Stimulated activated effector memory CD8-positive, alpha-beta T cell treated with anti-CD3 and anti-CD28 coated beads, Interleukin-12 subunit alpha, Interleukin-12 subunit beta, amount 100 ng/mL, for 72 hours (primary cell): ENCODE data around the gene PDE6B.
A peak's percentile ranks its signal among the peaks of the same experiment; 100 is the strongest.
"Not testable (repeated sequence)": the region's sequence is repeated elsewhere in the genome, so short reads cannot be mapped to it uniquely, and the experiment has no call there.

Source experiments
- ATAC-seq: fragments of 150-1000 bp; cut with Tn5 transposase; 2 replicates; pipeline ENCODE4 v1.10.0; 2021
- DNase-seq, 2 donors: peaks; one replicate each; pipeline ENCODE4 v3.0.0; 2021 to 2022; ENCODE audit warnings: low spot score in 2 of 2
- H3K27ac Mint-ChIP-seq: one replicate; pipeline ENCODE4 v1.8.0; 2022; ENCODE audit warnings: mild to moderate bottlenecking, mixed read lengths
- H3K36me3 Mint-ChIP-seq: one replicate; pipeline ENCODE4 v1.8.0; 2022; ENCODE audit warnings: mild to moderate bottlenecking, mixed read lengths
- H3K4me1 Mint-ChIP-seq: one replicate; pipeline ENCODE4 v1.8.0; 2022; ENCODE audit warnings: mixed read lengths
- H3K4me3 Mint-ChIP-seq: one replicate; pipeline ENCODE4 v1.8.0; 2022; ENCODE audit warnings: mild to moderate bottlenecking, mixed read lengths
- H3K9me3 Mint-ChIP-seq: one replicate; pipeline ENCODE4 v1.8.0; 2022; ENCODE audit warnings: mixed read lengths

PDE6B gene

GRCh38 chr4:683247-683897 lies 58.0 kb downstream of the PDE6B start:
- ATAC-seq = peak; percentile 1
- DNase-seq = no peak
- Mint-ChIP-seq H3K36me3 (peaks cover 5% of the 10 kb centered on the region), H3K9me3 (no peaks in the 10 kb centered on the region), H3K27ac (no peak overlapping the region), H3K4me3 (no peak overlapping the region), H3K4me1 (peaks cover 25% of the 10 kb centered on the region)

GRCh38 chr4:683982-684622 lies 58.7 kb downstream of the PDE6B start:
- Mint-ChIP-seq H3K4me3 (no peak overlapping the region), H3K27ac (no peak overlapping the region), H3K9me3 (no peaks in the 10 kb centered on the region), H3K4me1 (peaks cover 25% of the 10 kb centered on the region), H3K36me3 (peaks cover 5% of the 10 kb centered on the region)
- ATAC-seq = peak; percentile 12
- no peak for DNase-seq

GRCh38 chr4:684623-685327 lies 59.4 kb downstream of the PDE6B start:
- Mint-ChIP-seq H3K4me3 (no peak overlapping the region), H3K9me3 (no peaks in the 10 kb centered on the region), H3K36me3 (peaks cover 5% of the 10 kb centered on the region), H3K27ac (no peak overlapping the region), H3K4me1 (peaks cover 25% of the 10 kb centered on the region)
- DNase-seq (no peak), ATAC-seq (no peak)

GRCh38 chr4:685679-686412 lies 60.5 kb downstream of the PDE6B start:
- H3K4me3 Mint-ChIP-seq = no peak overlapping the region
- peaks cover 2% of the 10 kb centered on the region for H3K36me3 Mint-ChIP-seq
- no peaks in the 10 kb centered on the region for H3K9me3 Mint-ChIP-seq
- DNase-seq = no peak
- H3K27ac Mint-ChIP-seq = no peak overlapping the region
- peaks cover 14% of the 10 kb centered on the region for H3K4me1 Mint-ChIP-seq
- ATAC-seq = no peak

GRCh38 chr4:686413-687040 lies 61.2 kb downstream of the PDE6B start:
- H3K27ac Mint-ChIP-seq = no peak overlapping the region
- ATAC-seq = no peak
- no peak for DNase-seq
- no peaks in the 10 kb centered on the region for H3K9me3 Mint-ChIP-seq
- no peak overlapping the region for H3K4me3 Mint-ChIP-seq
- H3K4me1 Mint-ChIP-seq = peaks cover 12% of the 10 kb centered on the region
- H3K36me3 Mint-ChIP-seq = no peaks in the 10 kb centered on the region

- Mint-ChIP-seq H3K36me3 (no peaks in the 10 kb centered on the region), H3K4me3 (no peak overlapping the region), H3K27ac (no peak overlapping the region), H3K9me3 (no peaks in the 10 kb centered on the region), H3K4me1 (peaks cover 12% of the 10 kb centered on the region)
- ATAC-seq (no peak), DNase-seq (no peak)
Measured at GRCh38 chr4:687048-687970, 61.9 kb downstream of the PDE6B start.

GRCh38 chr4:687971-688853 lies 62.8 kb downstream of the PDE6B start:
- H3K36me3 Mint-ChIP-seq = no peaks in the 10 kb centered on the region
- no peak overlapping the region for H3K4me3 Mint-ChIP-seq
- H3K4me1 Mint-ChIP-seq = peaks cover 12% of the 10 kb centered on the region
- no peak overlapping the region for H3K27ac Mint-ChIP-seq
- ATAC-seq (no peak), DNase-seq (no peak)
- no peaks in the 10 kb centered on the region for H3K9me3 Mint-ChIP-seq

- DNase-seq = no peak
- H3K4me3 Mint-ChIP-seq = no peak within 1 kb of the TSS
- no peaks in the 10 kb centered on the region for H3K36me3 Mint-ChIP-seq
- no peak within 1 kb of the TSS for H3K27ac Mint-ChIP-seq
- H3K4me1 Mint-ChIP-seq = peaks cover 6% of the 10 kb centered on the region
- peak; percentile 20 for ATAC-seq
- no peaks in the 10 kb centered on the region for H3K9me3 Mint-ChIP-seq
Measured at GRCh38 chr4:688854-689681, 63.7 kb downstream of the PDE6B start, which contains the start of gene SLC49A3. TSS of gene SLC49A3 (minus strand) at chr4:689151. CDS start at chr4:689127, 24 bp downstream.

- Mint-ChIP-seq H3K36me3 (no peaks in the 10 kb centered on the region), H3K9me3 (no peaks in the 10 kb centered on the region), H3K4me1 (peaks cover 5% of the 10 kb centered on the region), H3K4me3 (no peak overlapping the region), H3K27ac (no peak overlapping the region)
- DNase-seq = no peak
- no peak for ATAC-seq
Measured at GRCh38 chr4:689723-690122, 64.3 kb downstream of the PDE6B start.

GRCh38 chr4:692771-693554 lies 67.6 kb downstream of the PDE6B start:
- Mint-ChIP-seq H3K27ac (no peak overlapping the region), H3K36me3 (no peaks in the 10 kb centered on the region), H3K4me3 (no peak overlapping the region), H3K9me3 (no peaks in the 10 kb centered on the region), H3K4me1 (no peaks in the 10 kb centered on the region)
- no peak for ATAC-seq
- DNase-seq = no peak

GRCh38 chr4:694341-694940 lies 69.1 kb downstream of the PDE6B start:
- H3K36me3 Mint-ChIP-seq, H3K4me3 Mint-ChIP-seq, ATAC-seq, H3K9me3 Mint-ChIP-seq, H3K27ac Mint-ChIP-seq, H3K4me1 Mint-ChIP-seq, DNase-seq: not testable (repeated sequence)
